Endodermal cell (in vitro differentiated cells): Measurements from ENCODE around the gene MAN1A2. TPM values are rescaled to one million over a fixed set of nuclear protein-coding genes. Genes with fewer than 3 reads are reported as not detected.

Experiments used
- DNase-seq: peaks from one replicate; pipeline ENCODE4 v3.0.0-alpha.2; 2017
- H3K27ac ChIP-seq: 2 replicates; pipeline ENCODE4 v1.5.1; 2013; ENCODE audit warnings: mild to moderate bottlenecking, low read depth, low read length, moderate library complexity
- H3K27me3 ChIP-seq: 2 replicates; pipeline ENCODE4 v1.6.1; 2013; ENCODE audit warnings: mild to moderate bottlenecking, low read length, moderate library complexity; ENCODE audit not compliant: insufficient read depth, control insufficient read depth, poor library complexity, severe bottlenecking
- H3K36me3 ChIP-seq: 2 replicates; pipeline ENCODE4 v1.7.0; 2013; ENCODE audit warnings: mild to moderate bottlenecking, low read length, moderate library complexity; ENCODE audit not compliant: control insufficient read depth, insufficient read depth
- H3K4me1 ChIP-seq: one replicate; pipeline ENCODE4 v1.7.0; 2013; ENCODE audit warnings: low read length; ENCODE audit not compliant: control insufficient read depth, insufficient read depth
- H3K4me3 ChIP-seq: 2 replicates; pipeline ENCODE4 v1.5.1; 2013; ENCODE audit warnings: mild to moderate bottlenecking, low read length, moderate library complexity
- H3K9ac ChIP-seq: 2 replicates; pipeline ENCODE4 v1.6.1; 2013; ENCODE audit warnings: mild to moderate bottlenecking, low read length, moderate library complexity; ENCODE audit not compliant: poor library complexity, severe bottlenecking; ENCODE audit errors: extremely low read depth
- H3K9me3 ChIP-seq: 2 replicates; pipeline ENCODE4 v1.6.1; 2013; ENCODE audit warnings: mild to moderate bottlenecking, low read length, moderate library complexity; ENCODE audit not compliant: control insufficient read depth
- H3K27ac Mint-ChIP-seq: 2 replicates; pipeline ENCODE4 v1.8.0; 2020; ENCODE audit warnings: mixed read lengths
- H3K27me3 Mint-ChIP-seq: 2 replicates; pipeline ENCODE4 v1.8.0; 2021; ENCODE audit warnings: mild to moderate bottlenecking, mixed read lengths; ENCODE audit not compliant: insufficient read depth
- H3K36me3 Mint-ChIP-seq: 2 replicates; pipeline ENCODE4 v1.8.0; 2020; ENCODE audit warnings: low read depth, mixed read lengths
- H3K4me1 Mint-ChIP-seq: 2 replicates; pipeline ENCODE4 v1.8.0; 2020; ENCODE audit warnings: mixed read lengths
- H3K4me3 Mint-ChIP-seq: 2 replicates; pipeline ENCODE4 v1.8.0; 2020; ENCODE audit warnings: mild to moderate bottlenecking, moderate library complexity, mixed read lengths
- H3K9me3 Mint-ChIP-seq: 2 replicates; pipeline ENCODE4 v1.8.0; 2020; ENCODE audit warnings: mild to moderate bottlenecking, mixed read lengths
- CTCF ChIP-seq: fragments of 200-600 bp; sonication (generic); conservative IDR thresholded peaks from 2 replicates; pipeline ENCODE4 v1.5.0; 2021; ENCODE audit warnings: antibody characterized with exemption, mild to moderate bottlenecking
- WGBS, 2 experiments: methylation state at CpG; one replicate each; pipeline versions ENCODE4 v1.1.5 to v1.1.7; 2013; ENCODE audit warnings: missing lambda C conversion rate in 2 of 2, mixed read lengths in 1 of 2; ENCODE audit not compliant: insufficient coverage in 1 of 2, insufficient read length in 1 of 2; 5-methylcytosine and 5-hydroxymethylcytosine counted together
- total RNA-seq, 2 donors: library from RNA; stranded (reverse); fragmentation: NEBNext Ultra II Directional in 1 of 2; extraction: Animal tissue kit (Norgen Biotek cat#: 25700) in 1 of 2; gene quantifications; 2 replicates in 1 of 2; 3 replicates in 1 of 2; pipeline ENCODE4 v1.2.1, GENCODE V29; 2021

The MAN1A2 gene
- total RNA-seq, 2 donors from 2014 or later, result 33.3 to 40.9 TPM

- Mint-ChIP-seq H3K9me3 (no peaks in the 10 kb centered on the region), H3K27me3 (peaks cover 29% of the 10 kb centered on the region), H3K4me3 (no peak overlapping the region), H3K4me1 (peaks cover under 1% of the 10 kb centered on the region), H3K36me3 (no peaks in the 10 kb centered on the region), H3K27ac (no peak overlapping the region)
- Histone ChIP-seq H3K9me3 (no peaks in the 10 kb centered on the region), H3K9ac (no peak overlapping the region), H3K27ac (no peak overlapping the region), H3K36me3 (no peaks in the 10 kb centered on the region), H3K4me3 (no peak overlapping the region), H3K27me3 (no peaks in the 10 kb centered on the region), H3K4me1 (no peaks in the 10 kb centered on the region)
- no peak for TF ChIP-seq CTCF
- WGBS, 2 experiments, result 92 to 96% methylated on average over 10 of the region's 10 CpGs
- peak; percentile 17 for DNase-seq
Observed at GRCh38 chr1:117567435-117567834, 200.2 kb downstream of the MAN1A2 start.

GRCh38 chr1:117567976-117568375 is 200.7 kb downstream of the MAN1A2 start:
- Histone ChIP-seq H3K27me3 (no peaks in the 10 kb centered on the region), H3K4me3 (no peak overlapping the region), H3K36me3 (no peaks in the 10 kb centered on the region), H3K9me3 (no peaks in the 10 kb centered on the region), H3K27ac (no peak overlapping the region), H3K9ac (no peak overlapping the region), H3K4me1 (no peaks in the 10 kb centered on the region)
- no peak overlapping the region for H3K4me3 Mint-ChIP-seq
- H3K27me3 Mint-ChIP-seq, result peaks cover 24% of the 10 kb centered on the region
- peak; percentile 21 for DNase-seq
- TF ChIP-seq CTCF, result no peak
- H3K36me3 Mint-ChIP-seq, result no peaks in the 10 kb centered on the region
- 88 to 90% methylated on average over 3 of the region's 3 CpGs for WGBS, 2 experiments
- no peaks in the 10 kb centered on the region for H3K9me3 Mint-ChIP-seq
- H3K27ac Mint-ChIP-seq, result no peak overlapping the region
- H3K4me1 Mint-ChIP-seq, result no peaks in the 10 kb centered on the region

DNA sequence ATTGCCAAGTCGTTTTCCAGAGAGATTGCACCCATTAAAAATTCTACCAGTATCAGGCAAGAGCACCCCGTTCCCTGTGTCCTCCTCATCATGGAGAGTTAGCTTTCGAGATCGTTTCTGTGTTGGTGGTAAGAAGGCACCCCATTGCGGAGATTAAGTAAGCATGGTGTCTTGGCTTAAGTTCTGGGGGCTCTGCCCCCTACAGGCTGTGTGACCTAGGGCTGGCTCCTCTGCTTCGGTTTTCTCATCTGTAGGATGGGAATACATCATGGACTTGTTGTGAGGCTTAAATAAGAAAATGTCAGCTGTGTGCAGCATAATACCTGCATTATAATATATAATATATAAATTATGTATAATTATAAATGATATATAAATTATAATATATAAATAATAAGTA is 201.8 kb downstream of the MAN1A2 start:
- Histone ChIP-seq H3K27me3 (no peaks in the 10 kb centered on the region), H3K36me3 (no peaks in the 10 kb centered on the region), H3K9me3 (no peaks in the 10 kb centered on the region), H3K4me3 (no peak overlapping the region), H3K9ac (no peak overlapping the region), H3K4me1 (no peaks in the 10 kb centered on the region), H3K27ac (no peak overlapping the region)
- Mint-ChIP-seq H3K4me3 (no peak overlapping the region), H3K27ac (no peak overlapping the region), H3K9me3 (no peaks in the 10 kb centered on the region), H3K36me3 (no peaks in the 10 kb centered on the region), H3K4me1 (peaks cover 1% of the 10 kb centered on the region), H3K27me3 (peaks cover 16% of the 10 kb centered on the region)
- WGBS, 2 experiments, result 93 to 96% methylated on average over 4 to 6 of the region's 6 CpGs
- TF ChIP-seq CTCF, result peak; percentile 53
- peak; percentile 17 for DNase-seq
